ENCODE results near the gene C17orf114.

The C17orf114 gene

GRCh38 chr17:4788159-4788806 is 13.8 kb downstream of the C17orf114 start:
- DNase-seq (ENCODE audit: low spot score), result no peak

- no peak for DNase-seq (ENCODE audit: low spot score)
Measured at GRCh38 chr17:4786516-4786915, 15.6 kb downstream of the C17orf114 start.

- peak; percentile 69 for DNase-seq (ENCODE audit: low spot score)
Measured at GRCh38 chr17:4786106-4786511, 16.0 kb downstream of the C17orf114 start, which contains the start of gene VMO1. Gene VMO1, minus strand, starts transcription at chr17:4786364. Its CDS starts 12 bp downstream, at chr17:4786352.

- DNase-seq (ENCODE audit: low spot score), result no peak
Measured at GRCh38 chr17:4785311-4786105, 16.6 kb downstream of the C17orf114 start.

GRCh38 chr17:4782652-4783051 is 19.5 kb downstream of the C17orf114 start:
- DNase-seq (ENCODE audit: low spot score), result no peak

- DNase-seq (ENCODE audit: low spot score), result no peak
Measured at GRCh38 chr17:4780325-4780955, 21.7 kb downstream of the C17orf114 start.

GRCh38 chr17:4777969-4778760 is 24.0 kb downstream of the C17orf114 start:
- DNase-seq (ENCODE audit: low spot score), result no peak

GRCh38 chr17:4772235-4772613 is 29.9 kb downstream of the C17orf114 start:
- DNase-seq (ENCODE audit: low spot score), result no peak

- no peak for DNase-seq (ENCODE audit: low spot score)
Measured at GRCh38 chr17:4771519-4772234, 30.5 kb downstream of the C17orf114 start, which contains the start of gene TM4SF5. Gene TM4SF5, plus strand, starts transcription at chr17:4771886. Its CDS starts 37 bp downstream, at chr17:4771923.

- no peak for DNase-seq (ENCODE audit: low spot score)
Measured at GRCh38 chr17:4769628-4770027, 32.5 kb downstream of the C17orf114 start.

- DNase-seq (ENCODE audit: low spot score), result no peak
Measured at GRCh38 chr17:4768298-4768697, 33.8 kb downstream of the C17orf114 start.

GRCh38 chr17:4766723-4767122 is 35.4 kb downstream of the C17orf114 start:
- DNase-seq (ENCODE audit: low spot score), result no peak

GRCh38 chr17:4766201-4766600 is 35.9 kb downstream of the C17orf114 start:
- no peak for DNase-seq (ENCODE audit: low spot score)

GRCh38 chr17:4764595-4764994 is 37.5 kb downstream of the C17orf114 start:
- no peak for DNase-seq (ENCODE audit: low spot score)

GRCh38 chr17:4759776-4760236 is 42.3 kb downstream of the C17orf114 start:
- DNase-seq (ENCODE audit: low spot score), result no peak

- DNase-seq (ENCODE audit: low spot score), result no peak
Measured at GRCh38 chr17:4753392-4753791, 48.7 kb downstream of the C17orf114 start.

GRCh38 chr17:4751932-4752331 is 50.2 kb downstream of the C17orf114 start:
- no peak for DNase-seq (ENCODE audit: low spot score)

Data from ecto neural progenitor cell (in vitro differentiated cells).